DMS114 treated with DMSO at 0.1 percent for 48 hours (cell line): ENCODE data around the gene NRTN.
"Not testable (repeated sequence)": the region's sequence is repeated elsewhere in the genome, so short reads cannot be mapped to it uniquely, and the experiment has no call there.

Experiments used
- DNase-seq: peaks from one replicate; lab custom pipeline; 2025; ENCODE audit not compliant: unreplicated experiment; lab: John Stamatoyannopoulos, UW

The NRTN gene

DNA sequence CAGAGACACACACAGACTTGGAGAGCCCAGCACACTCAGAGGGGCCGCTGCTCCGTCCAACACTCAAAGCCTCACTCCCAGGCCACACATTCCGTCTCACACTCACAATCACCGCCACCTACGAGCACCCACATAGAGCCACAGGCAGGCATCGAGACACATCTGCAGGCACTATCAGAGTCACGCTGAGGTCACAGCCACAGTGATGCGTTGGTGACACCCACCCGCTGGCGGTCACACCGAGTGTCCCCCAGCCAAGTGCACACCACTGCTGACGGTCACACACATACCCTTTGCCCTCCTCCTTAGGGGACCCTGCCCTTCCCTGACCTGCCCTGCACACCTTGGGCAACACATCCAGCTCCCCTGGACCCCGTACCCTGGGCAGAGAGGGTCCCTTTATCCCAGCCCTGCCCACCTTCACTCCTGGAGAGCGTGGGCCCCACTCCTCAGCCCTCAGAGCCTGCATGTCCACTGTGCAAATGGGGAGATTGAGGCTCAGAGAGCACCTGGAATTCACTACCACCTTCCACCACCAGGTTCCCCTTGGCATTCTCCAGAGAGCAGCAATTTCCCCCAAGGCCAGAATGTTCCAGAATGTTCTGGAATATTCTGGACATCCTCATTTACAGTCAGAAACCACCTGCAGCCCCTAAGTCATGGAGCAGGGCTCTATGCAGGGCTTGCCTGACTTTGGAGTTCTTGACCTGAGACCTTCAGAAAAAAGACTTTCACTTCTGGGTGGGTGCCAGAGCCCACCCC lies 60.0 kb downstream of the NRTN start:
- no peak for DNase-seq

DNA sequence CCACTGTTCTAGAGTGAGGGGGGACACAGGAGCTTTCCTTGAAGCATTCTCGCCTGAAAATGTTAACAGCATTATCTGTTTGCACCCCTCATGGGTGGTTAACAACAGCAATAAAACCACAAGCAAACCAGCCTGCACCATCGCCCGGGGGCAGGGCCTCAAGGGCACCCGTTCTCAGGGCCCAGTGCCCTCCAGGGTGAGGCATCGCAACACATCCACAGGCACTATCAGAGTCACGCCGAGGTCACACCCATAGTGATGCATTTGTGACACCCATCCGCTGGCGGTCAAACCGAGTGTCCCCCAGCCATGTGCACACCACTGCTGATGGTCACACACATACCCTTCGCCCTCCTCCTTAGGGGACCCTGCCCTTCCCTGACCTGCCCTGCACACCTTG lies 60.9 kb downstream of the NRTN start:
- DNase-seq = no peak

DNA sequence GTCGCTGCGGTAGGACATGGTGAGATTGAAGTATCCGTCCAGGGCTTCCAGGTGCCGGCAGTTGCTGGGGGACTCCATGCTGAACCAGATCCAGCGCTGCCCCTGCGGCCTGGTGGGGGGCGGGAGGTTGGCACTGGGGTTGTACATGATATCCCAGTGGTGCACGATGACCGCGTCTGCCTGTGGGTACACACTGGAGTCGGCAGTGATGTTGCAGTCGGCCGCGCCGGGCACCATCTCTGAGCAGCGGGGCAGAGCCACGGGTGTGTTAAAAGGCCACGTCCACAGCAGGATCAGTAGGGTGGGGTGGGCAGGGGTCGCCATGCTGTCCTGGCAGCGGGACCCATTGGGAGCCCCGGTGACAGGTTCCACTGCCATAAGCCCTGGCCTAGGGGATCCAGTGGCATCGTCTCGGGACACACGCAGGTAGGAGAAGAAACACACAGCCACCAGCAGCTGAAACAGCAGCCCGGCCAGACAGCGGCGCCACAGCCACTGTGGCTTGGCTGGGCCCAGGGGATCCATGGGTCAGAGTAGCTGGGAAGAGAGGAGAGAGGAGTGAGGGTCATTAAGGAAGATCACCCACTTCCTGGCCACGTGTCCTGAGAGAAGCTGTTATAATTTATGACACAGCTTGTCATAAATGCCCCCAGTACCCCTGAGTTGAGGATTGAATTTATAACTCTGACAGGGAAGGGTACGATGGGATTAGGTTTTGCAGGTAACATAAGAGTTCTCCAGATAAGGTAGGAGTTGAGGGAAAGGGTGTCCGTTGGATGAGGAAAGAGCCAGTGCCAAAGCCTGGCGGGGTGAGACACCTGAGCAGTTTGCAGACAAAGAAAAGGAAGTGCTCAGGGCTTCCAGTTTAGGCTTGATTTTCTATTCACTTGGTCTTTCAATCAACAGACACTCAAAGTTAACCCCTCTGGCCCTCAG lies 62.6 kb downstream of the NRTN start:
- DNase-seq = no peak

DNA sequence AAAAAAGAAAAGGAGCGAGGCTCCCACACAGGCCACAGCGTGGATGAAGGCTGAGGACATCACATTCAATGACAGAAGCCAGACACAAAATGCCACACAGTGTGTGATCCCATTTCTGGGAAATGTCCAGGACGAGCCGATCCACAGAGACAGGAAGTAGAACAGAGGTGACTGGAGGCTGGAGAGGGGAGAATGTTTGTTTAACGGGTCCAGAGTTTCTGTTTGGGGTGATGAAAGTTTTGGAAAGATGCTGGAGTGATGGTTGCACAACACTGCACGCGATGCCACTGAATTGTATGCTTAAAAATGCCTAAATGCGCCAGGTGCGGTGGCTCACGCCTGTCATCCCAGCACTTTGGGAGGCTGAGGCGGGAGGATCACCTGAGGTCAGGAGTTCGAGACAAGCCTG lies 66.1 kb downstream of the NRTN start:
- no peak for DNase-seq

DNA sequence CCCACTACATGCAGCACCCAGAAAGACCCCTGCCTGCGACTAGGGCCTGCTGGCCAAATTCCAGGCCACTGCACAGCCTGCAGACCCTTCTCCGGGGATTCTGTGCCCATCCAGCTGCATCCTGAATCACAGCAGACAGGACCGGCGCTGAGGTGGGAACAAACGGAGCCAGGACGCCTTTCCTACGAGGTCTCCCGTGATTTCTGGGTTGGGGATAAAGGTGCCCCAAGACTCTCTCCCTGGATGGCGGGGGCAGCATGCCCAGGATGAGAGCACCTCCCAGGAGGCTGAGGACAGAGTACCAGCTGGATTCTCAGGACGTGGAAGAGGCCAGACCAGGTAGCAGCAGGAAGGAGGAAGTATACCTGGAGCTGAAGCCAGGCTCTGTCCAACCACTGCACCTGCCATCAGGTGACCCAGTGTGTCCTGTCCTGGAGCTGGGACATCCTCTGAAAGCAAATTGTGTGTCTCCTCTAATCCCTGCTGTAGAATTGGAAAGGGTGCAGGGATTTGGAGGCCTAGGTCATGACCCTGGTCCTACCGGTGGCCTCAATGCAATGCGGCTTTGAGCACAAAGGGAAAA lies 68.8 kb downstream of the NRTN start:
- no peak for DNase-seq

DNA sequence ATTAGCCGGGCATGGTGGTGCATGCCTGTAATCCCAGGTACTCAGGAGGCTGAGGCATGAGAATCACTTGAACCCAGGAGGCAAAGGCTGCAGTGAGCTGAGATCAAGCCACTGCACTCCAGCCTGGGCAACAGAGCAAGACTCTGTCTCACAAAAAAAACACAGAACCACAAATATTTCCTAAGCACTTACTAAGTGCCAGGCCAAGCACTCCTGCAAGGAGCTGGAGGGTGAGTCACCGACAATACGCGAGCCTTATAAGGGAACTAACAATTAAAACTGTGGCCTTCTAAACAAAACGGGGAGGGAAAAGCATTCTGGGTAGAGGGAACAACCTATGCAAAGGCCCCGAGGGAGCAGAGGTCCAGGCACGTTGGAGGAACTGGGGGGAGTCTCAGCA lies 69.6 kb downstream of the NRTN start:
- DNase-seq = not testable (repeated sequence)

DNA sequence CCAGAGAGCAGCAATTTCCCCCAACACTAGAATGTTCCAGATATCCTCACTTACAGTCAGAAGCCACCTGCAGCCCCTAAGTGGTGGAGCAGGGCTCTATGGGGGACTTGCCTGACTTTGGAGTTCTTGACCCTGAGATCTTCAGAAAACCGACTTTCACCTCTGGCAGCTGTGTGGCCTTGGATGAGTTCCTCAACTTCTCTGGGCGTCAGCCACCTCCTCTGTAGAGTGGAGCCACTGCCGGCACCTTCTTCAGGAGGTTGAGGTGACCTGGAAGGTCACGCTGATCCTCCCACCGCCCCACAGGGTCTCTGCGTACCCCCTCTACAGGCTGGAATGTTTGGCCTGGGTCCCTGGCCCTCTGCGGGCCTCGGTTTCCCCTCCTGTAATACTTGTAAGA lies 72.6 kb downstream of the NRTN start:
- no peak for DNase-seq

DNA sequence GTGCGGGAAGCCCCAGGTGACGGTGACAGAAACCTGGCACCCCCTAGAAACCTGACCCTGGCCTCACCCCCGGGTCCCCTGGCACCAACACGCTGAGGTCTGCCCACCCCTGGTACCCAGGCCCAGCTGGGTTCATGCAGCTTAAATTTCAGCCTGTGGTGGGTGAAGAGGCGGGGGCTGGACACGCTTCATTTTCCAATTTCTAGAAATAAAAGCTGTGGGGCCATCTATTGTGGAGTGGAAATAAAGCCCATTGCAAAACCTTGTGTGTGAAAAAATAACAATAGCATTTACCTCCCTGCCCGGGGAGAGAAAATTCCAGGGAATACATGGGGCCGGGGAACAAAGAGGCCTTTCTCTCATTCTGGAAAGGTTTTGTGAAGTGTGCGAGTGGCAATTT lies 73.0 kb downstream of the NRTN start:
- DNase-seq = no peak
